HEK293T (cell line): ENCODE results near the gene KCNQ2.

Source experiments
- CTCF ChIA-PET: fragments of 350-600 bp; formaldehyde crosslinking; extraction: SDS; loops from one replicate; lab custom pipeline; 2021; ENCODE audit warnings: antibody characterized with exemption, inconsistent platforms; lab: Yijun Ruan, JAX
- POLR2A ChIA-PET: fragments of 350-600 bp; formaldehyde crosslinking; extraction: SDS; loops from one replicate; lab custom pipeline; 2020; ENCODE audit warnings: antibody characterized with exemption, inconsistent platforms; lab: Yijun Ruan, JAX
- DNase-seq: peaks from one replicate; pipeline ENCODE4 v3.0.0; 2012; ENCODE audit warnings: mixed read lengths; ENCODE audit errors: extremely low spot score
- ARNT ChIP-seq: fragments of 450-650 bp; IDR thresholded peaks from 2 replicates; pipeline ENCODE4 v1.6.1; 2017; ENCODE audit warnings: mild to moderate bottlenecking
- BHLHE40 ChIP-seq: fragments of 450-650 bp; IDR thresholded peaks from 2 replicates; pipeline ENCODE4 v1.6.1; 2016; ENCODE audit warnings: mild to moderate bottlenecking, moderate library complexity, borderline replicate concordance
- CTBP1 ChIP-seq: fragments of 450-650 bp; IDR thresholded peaks from 2 replicates; pipeline ENCODE4 v1.6.1; 2016; ENCODE audit warnings: borderline replicate concordance
- ELF4 ChIP-seq: fragments of 450-650 bp; IDR thresholded peaks from 2 replicates; pipeline ENCODE4 v1.6.1; 2017; ENCODE audit warnings: antibody characterized with exemption
- FOXA1 ChIP-seq: fragments of 450-650 bp; IDR thresholded peaks from 2 replicates; pipeline ENCODE4 v1.6.1; 2016; ENCODE audit warnings: mild to moderate bottlenecking
- FOXK2 ChIP-seq: fragments of 450-650 bp; IDR thresholded peaks from 2 replicates; pipeline ENCODE4 v1.6.1; 2016; ENCODE audit warnings: mild to moderate bottlenecking
- FOXM1 ChIP-seq: fragments of 450-650 bp; IDR thresholded peaks from 2 replicates; pipeline ENCODE4 v1.6.1; 2017; ENCODE audit warnings: mild to moderate bottlenecking, borderline replicate concordance
- HDGF ChIP-seq: fragments of 450-650 bp; IDR thresholded peaks from 2 replicates; pipeline ENCODE4 v1.6.1; 2017; ENCODE audit warnings: antibody characterized with exemption, borderline replicate concordance
- L3MBTL2 ChIP-seq: fragments of 450-650 bp; conservative IDR thresholded peaks from 2 replicates; pipeline ENCODE4 v1.6.1; 2016; ENCODE audit warnings: mild to moderate bottlenecking
- LEF1 ChIP-seq: fragments of 450-650 bp; IDR thresholded peaks from 2 replicates; pipeline ENCODE4 v1.6.1; 2017; ENCODE audit warnings: mild to moderate bottlenecking, borderline replicate concordance
- NFRKB ChIP-seq: fragments of 450-650 bp; IDR thresholded peaks from 2 replicates; pipeline ENCODE4 v1.6.1; 2016; ENCODE audit warnings: mild to moderate bottlenecking, moderate library complexity
- SP1 ChIP-seq: fragments of 450-650 bp; IDR thresholded peaks from 2 replicates; pipeline ENCODE4 v1.6.1; 2017
- SUZ12 ChIP-seq: fragments of 450-650 bp; IDR thresholded peaks from 2 replicates; pipeline ENCODE4 v1.6.1; 2016; ENCODE audit warnings: mild to moderate bottlenecking
- TARDBP ChIP-seq: fragments of 450-650 bp; IDR thresholded peaks from 2 replicates; pipeline ENCODE4 v1.6.1; 2016
- ZNF384 ChIP-seq: fragments of 450-650 bp; IDR thresholded peaks from 2 replicates; pipeline ENCODE4 v1.6.1; 2016
- TF ChIP-seq, protein P1 (sequence below): fragments of 450-650 bp; IDR thresholded peaks from 2 replicates; pipeline ENCODE4 v1.6.1; 2016

KCNQ2 gene

DNA sequence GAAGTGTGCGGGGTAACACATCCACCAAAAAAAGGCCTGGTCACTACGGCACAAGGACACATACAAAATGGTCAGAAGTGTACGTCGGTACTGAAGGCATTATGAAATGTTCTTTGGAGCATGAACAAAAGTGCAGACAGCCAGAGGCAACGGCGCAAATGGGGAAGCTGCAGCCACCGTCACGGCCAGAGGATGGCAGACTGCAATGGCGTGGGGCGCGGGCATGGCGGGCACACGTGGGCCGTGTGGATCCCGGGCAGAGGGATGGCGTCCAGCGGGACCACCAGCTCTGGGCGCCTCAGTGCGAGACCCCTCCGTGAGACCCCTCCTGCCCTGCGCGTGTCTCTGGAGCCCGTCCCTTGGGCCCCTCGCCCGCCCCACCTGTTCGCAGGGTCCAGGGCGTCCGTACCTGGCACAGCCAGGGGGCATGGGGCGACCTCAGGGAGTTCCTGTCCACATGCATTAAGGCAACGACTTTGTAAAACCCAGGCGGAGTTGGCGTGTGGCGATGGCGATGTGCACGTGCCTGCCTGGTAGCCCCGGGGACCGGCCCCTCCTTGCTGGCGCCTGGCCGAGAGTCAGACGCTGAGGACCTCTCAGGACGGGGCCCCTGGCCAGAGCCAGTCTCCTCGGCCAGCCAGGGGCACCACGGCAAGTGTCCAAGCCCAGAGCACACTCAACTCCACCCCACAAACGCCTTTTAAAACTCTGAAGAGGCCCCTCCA is 71.8 kb downstream of the KCNQ2 start:
- no peak for DNase-seq
- TF ChIP-seq TARDBP (no peak), ARNT (no peak), LEF1 (no peak), ZNF384 (no peak), ELF4 (no peak), SUZ12 (no peak), HDGF (no peak), BHLHE40 (no peak), FOXK2 (no peak)
- TF ChIP-seq, protein P1, sequence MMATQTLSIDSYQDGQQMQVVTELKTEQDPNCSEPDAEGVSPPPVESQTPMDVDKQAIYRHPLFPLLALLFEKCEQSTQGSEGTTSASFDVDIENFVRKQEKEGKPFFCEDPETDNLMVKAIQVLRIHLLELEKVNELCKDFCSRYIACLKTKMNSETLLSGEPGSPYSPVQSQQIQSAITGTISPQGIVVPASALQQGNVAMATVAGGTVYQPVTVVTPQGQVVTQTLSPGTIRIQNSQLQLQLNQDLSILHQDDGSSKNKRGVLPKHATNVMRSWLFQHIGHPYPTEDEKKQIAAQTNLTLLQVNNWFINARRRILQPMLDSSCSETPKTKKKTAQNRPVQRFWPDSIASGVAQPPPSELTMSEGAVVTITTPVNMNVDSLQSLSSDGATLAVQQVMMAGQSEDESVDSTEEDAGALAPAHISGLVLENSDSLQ = no peak
- ChIA-PET CTCF (no interaction called here), POLR2A (no interaction called here)

DNA sequence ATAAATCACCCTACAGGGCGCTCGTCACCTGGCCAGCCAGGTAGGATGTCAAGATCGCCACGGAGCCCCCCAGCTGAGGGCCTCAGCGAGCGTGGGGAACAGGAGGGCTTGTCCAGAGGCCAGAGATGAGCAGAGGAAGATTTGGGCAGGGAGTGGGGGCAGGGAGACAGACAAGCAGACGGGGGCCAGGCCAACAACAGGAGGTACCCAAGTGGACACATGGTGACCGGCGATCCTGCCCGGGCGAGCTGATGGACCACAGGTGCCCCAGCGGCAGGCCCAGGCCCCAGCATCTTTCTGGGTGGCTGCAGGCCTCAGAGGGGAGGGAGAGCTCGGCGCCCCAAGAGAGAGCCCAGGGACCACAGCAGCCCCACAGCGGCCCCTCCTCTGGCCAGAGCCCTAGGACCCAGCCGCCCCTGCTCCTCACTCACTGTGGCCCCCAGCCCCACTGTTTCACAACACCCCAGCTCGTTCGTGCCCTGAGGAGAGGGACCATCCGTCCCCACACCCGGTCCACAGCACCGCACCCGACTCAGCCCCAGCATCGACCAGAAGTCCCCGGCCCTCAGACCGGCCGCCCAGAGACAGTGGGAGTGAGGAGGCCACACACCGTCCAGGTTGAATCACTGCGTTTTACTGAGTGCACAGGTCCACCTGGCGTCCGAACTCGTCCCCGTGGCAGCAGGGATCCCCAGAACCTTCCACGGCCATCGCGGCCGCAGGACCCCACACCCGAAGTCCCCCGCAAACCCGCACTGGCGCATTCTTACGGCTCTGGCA is 72.7 kb downstream of the KCNQ2 start:
- TF ChIP-seq, protein P1 = no peak
- TF ChIP-seq ZNF384 = no peak
- no peak for DNase-seq
- POLR2A ChIA-PET = no interaction called here
- CTCF ChIA-PET = no interaction called here

DNA sequence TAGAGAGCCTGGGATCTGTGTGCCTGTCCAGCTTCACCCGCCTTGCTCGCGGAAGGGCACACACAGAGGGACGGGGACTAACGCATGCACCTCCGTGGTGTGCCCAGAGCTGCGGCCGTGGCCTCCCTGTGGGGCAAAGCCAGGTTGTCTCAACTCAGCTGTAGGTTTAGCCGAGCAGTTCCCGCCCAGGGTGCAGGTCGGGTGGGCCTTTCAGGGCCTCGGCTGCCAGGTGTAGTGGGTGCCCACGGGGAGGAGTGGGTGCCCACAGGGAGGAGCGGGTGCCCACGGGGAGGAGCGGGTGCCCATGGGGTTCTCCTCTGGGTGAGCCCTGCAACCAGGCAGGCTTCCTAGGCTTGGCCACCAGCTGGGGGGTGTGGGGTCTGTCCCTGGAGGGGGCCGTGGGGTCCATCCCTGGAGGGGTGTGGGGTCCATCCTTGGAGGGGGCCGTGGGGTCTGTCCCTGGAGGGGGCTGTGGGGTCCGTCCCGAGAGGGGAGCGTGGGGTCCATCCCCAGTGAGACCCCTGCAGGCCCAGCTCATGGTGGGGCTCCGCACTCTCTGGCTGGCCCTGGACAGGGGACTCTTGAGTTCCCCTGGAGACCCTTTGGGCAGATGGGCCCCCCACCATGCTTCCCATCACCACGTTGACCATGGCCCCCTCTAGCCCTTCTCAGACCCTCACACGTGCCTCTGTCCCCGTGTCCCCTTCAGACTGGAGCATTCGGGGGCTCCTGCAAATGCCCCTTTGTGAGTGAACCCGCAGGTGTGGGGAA is 73.5 kb downstream of the KCNQ2 start:
- ChIA-PET CTCF (no interaction called here), POLR2A (no interaction called here)
- DNase-seq = no peak
- TF ChIP-seq BHLHE40 (no peak), TARDBP (no peak), NFRKB (no peak), CTBP1 (no peak), ZNF384 (no peak), FOXM1 (no peak), L3MBTL2 (no peak), FOXA1 (no peak), ELF4 (no peak), HDGF (no peak), FOXK2 (no peak), LEF1 (no peak), ARNT (no peak), SP1 (no peak), SUZ12 (no peak)
- TF ChIP-seq, protein P1 = no peak

DNA sequence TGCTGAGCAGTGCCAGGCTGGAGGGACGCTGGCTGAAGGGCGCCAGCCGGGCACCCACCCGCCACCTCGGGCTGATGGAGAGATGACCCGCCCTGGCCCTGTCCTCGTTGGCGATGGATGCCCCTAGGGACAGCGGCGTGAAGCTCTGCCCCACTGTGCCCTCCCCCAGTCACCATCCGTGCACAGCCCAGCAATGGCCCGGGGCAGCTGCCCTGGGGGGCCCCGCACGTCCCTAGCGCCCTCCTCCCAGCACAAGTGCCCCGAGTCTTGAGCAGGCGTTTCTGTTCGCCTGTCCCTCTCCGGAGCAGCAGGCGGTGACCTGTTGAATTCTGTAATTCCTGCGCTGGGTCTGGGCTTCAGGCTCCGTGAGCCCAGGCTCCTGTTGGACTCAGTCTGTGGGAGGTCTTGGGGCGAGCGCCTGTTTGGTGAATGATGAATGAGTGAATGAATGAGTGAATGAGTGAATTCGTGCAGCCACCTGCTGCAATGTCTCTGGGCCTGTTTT is 74.5 kb downstream of the KCNQ2 start:
- TF ChIP-seq FOXM1 (no peak), FOXK2 (no peak), TARDBP (no peak), ZNF384 (no peak), FOXA1 (no peak), HDGF (no peak), L3MBTL2 (no peak), BHLHE40 (no peak), SUZ12 (no peak), ELF4 (no peak)
- TF ChIP-seq, protein P1 = no peak
- no peak for DNase-seq
- CTCF ChIA-PET = no interaction called here
- POLR2A ChIA-PET = no interaction called here

DNA sequence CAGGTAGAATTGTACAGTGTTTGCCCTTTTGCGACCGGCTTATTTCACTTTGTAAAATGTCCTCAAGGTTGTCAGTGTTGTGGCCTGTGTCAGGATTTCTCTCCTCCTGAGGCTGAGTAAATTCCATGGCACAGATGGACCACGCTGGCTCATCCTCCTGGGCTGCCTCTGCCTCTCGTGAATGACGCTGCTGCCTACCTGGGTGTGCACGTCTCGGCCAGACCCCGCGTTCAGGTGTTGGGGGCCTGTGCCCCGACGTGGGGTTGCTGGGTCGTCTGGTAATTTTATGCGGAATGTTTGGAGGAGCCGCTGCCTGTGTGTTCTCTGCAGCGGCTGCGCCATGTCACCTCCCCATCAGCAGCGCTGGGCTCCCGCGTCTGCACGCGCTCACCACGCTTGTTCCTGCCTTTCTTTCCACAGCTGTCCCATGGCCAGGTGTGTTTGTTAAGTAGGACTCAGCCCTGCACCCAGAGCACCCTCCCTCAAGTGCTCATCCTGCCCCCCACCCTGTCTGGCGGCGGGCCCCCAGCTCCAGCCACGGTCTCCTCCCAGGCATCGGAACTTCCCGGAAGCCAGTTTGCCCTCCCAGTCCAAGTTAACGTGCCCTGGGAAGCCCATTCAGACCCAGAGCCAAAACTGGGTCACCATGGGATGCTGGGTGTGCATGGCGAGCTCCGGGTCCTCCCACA is 75.2 kb downstream of the KCNQ2 start:
- CTCF ChIA-PET = no interaction called here
- POLR2A ChIA-PET = no interaction called here
- no peak for TF ChIP-seq FOXK2
- no peak for TF ChIP-seq ELF4
- no peak for TF ChIP-seq L3MBTL2
- TF ChIP-seq, protein P1 = no peak
- TF ChIP-seq HDGF = no peak
- no peak for TF ChIP-seq SP1
- TF ChIP-seq LEF1 = no peak
- TF ChIP-seq FOXM1 = no peak
- no peak for TF ChIP-seq CTBP1
- no peak for TF ChIP-seq BHLHE40
- no peak for TF ChIP-seq ARNT
- TF ChIP-seq NFRKB = no peak
- TF ChIP-seq SUZ12 = no peak
- TF ChIP-seq ZNF384 = no peak
- TF ChIP-seq TARDBP = no peak
- TF ChIP-seq FOXA1 = no peak
- no peak for DNase-seq
